Natural killer cell (primary cell): ENCODE results near the gene FRAS1. TPM values are rescaled to one million over a fixed set of nuclear protein-coding genes. Genes with fewer than 3 reads are reported as not detected.
"Not testable (repeated sequence)": the region's sequence is repeated elsewhere in the genome, so short reads cannot be mapped to it uniquely, and the experiment has no call there.

Experiments
- ATAC-seq, 3 donors: fragments of 150-1000 bp in 2 of 3; fragments of 200-7000 bp in 1 of 3; cut with Tn5 transposase; 1 replicate in 1 of 3; 2 replicates in 2 of 3; pipeline ENCODE4 v1.10.0; 2021; ENCODE audit warnings: mild to moderate bottlenecking in 2 of 3, moderate library complexity in 2 of 3
- DNase-seq, 2 donors: peaks; one replicate each; pipeline versions ENCODE4 v3.0.0 to v3.0.0-alpha.2; 2013 to 2021; ENCODE audit warnings: mixed read lengths in 1 of 2
- H3K27ac ChIP-seq: one replicate; pipeline ENCODE4 v1.5.1; 2013; ENCODE audit warnings: mild to moderate bottlenecking, low read length
- H3K27me3 ChIP-seq: one replicate; pipeline ENCODE4 v1.6.1; 2013; ENCODE audit warnings: low read length; ENCODE audit not compliant: control insufficient read depth, insufficient read depth
- H3K36me3 ChIP-seq: one replicate; pipeline ENCODE4 v1.6.1; 2013; ENCODE audit warnings: low read length; ENCODE audit not compliant: control insufficient read depth, insufficient read depth
- H3K4me1 ChIP-seq: one replicate; pipeline ENCODE4 v1.6.1; 2013; ENCODE audit warnings: low read length; ENCODE audit not compliant: control insufficient read depth, insufficient read depth
- H3K4me3 ChIP-seq: one replicate; pipeline ENCODE4 v1.5.1; 2013; ENCODE audit warnings: low read length
- H3K9me3 ChIP-seq: one replicate; pipeline ENCODE4 v1.6.1; 2013; ENCODE audit warnings: low read length; ENCODE audit not compliant: control insufficient read depth, insufficient read depth
- H3K27ac Mint-ChIP-seq, 2 donors: one replicate each; pipeline ENCODE4 v1.8.0; 2022; ENCODE audit warnings: mild to moderate bottlenecking in 2 of 2, mixed read lengths in 2 of 2, moderate library complexity in 1 of 2
- H3K27me3 Mint-ChIP-seq, 2 donors: one replicate each; pipeline ENCODE4 v1.8.0; 2022; ENCODE audit warnings: low read depth in 2 of 2, mixed read lengths in 2 of 2
- H3K36me3 Mint-ChIP-seq: one replicate; pipeline ENCODE4 v1.8.0; 2022; ENCODE audit warnings: mixed read lengths
- H3K4me1 Mint-ChIP-seq, 2 donors: one replicate each; pipeline ENCODE4 v1.8.0; 2022; ENCODE audit warnings: mixed read lengths in 2 of 2
- H3K4me3 Mint-ChIP-seq: one replicate; pipeline ENCODE4 v1.8.0; 2022; ENCODE audit warnings: mild to moderate bottlenecking, moderate library complexity, mixed read lengths
- H3K9me3 Mint-ChIP-seq, 2 donors: one replicate each; pipeline ENCODE4 v1.8.0; 2022; ENCODE audit warnings: mixed read lengths in 2 of 2
- CTCF ChIP-seq: fragments of 200-600 bp; IDR thresholded peaks from one replicate; pipeline ENCODE4 v1.8.0; 2022; ENCODE audit warnings: antibody characterized with exemption
- WGBS: methylation state at CpG from one replicate; pipeline ENCODE4 v1.1.7; 2013; ENCODE audit warnings: missing lambda C conversion rate; ENCODE audit not compliant: insufficient coverage; 5-methylcytosine and 5-hydroxymethylcytosine counted together
- intact Hi-C: fragments of 100-400 bp; cut with micrococcal nuclease; formaldehyde crosslinking; loops from one replicate; pipeline ENCODE4 v1.14.2; 2022
- total RNA-seq, 4 donors: library from RNA; stranded (reverse); fragments of 120-200 nt in 1 of 4; gene quantifications; one replicate each; pipeline versions ENCODE4 v1.2.3 to v1.2.4, GENCODE V29; 2013 to 2022

FRAS1 gene
- total RNA-seq, 3 donors from 2014 or later (not counting 1 experiment from before 2014, with no cell fraction given) = 0.15 to 0.31 TPM; not detected in 1

- no peak for DNase-seq
- no peak for ATAC-seq
- peaks cover 0 to 10% of the 10 kb centered on the region in 2 donors for H3K27me3 Mint-ChIP-seq
- H3K36me3 Mint-ChIP-seq = no peaks in the 10 kb centered on the region
- Histone ChIP-seq H3K4me3 (no peak overlapping the region), H3K9me3 (no peaks in the 10 kb centered on the region), H3K4me1 (no peaks in the 10 kb centered on the region), H3K27me3 (no peaks in the 10 kb centered on the region), H3K27ac (no peak overlapping the region), H3K36me3 (no peaks in the 10 kb centered on the region)
- H3K27ac Mint-ChIP-seq = no peak overlapping the region
- H3K4me3 Mint-ChIP-seq = no peak overlapping the region
- no peaks in the 10 kb centered on the region for H3K9me3 Mint-ChIP-seq
- no peak for TF ChIP-seq CTCF
- intact Hi-C loops = no loop called here
- no peaks in the 10 kb centered on the region for H3K4me1 Mint-ChIP-seq
- 68% methylated on average over 2 of the region's 2 CpGs for WGBS
These were observed 486.5 kb downstream of the FRAS1 start for GRCh38 chr4:78543424-78544125.

- no peaks in the 10 kb centered on the region for H3K4me1 Mint-ChIP-seq
- no peaks in the 10 kb centered on the region for H3K9me3 ChIP-seq
- no peak for TF ChIP-seq CTCF
- H3K4me3 Mint-ChIP-seq = no peak overlapping the region
- no peaks in the 10 kb centered on the region for H3K4me1 ChIP-seq
- WGBS = 67% methylated on average over 2 of the region's 2 CpGs
- H3K9me3 Mint-ChIP-seq = no peaks in the 10 kb centered on the region
- no peak overlapping the region for H3K27ac ChIP-seq
- intact Hi-C loops = no loop called here
- no peaks in the 10 kb centered on the region for H3K36me3 Mint-ChIP-seq
- ATAC-seq (no peak), DNase-seq (no peak)
- no peak overlapping the region for H3K27ac Mint-ChIP-seq
- H3K36me3 ChIP-seq = no peaks in the 10 kb centered on the region
- no peaks in the 10 kb centered on the region for H3K27me3 ChIP-seq
- H3K27me3 Mint-ChIP-seq = peaks cover 0 to 14% of the 10 kb centered on the region in 2 donors
- H3K4me3 ChIP-seq = no peak overlapping the region
These were observed 487.6 kb downstream of the FRAS1 start for GRCh38 chr4:78544678-78545077.

- H3K27me3 ChIP-seq = peaks cover 3% of the 10 kb centered on the region
- no peaks in the 10 kb centered on the region for H3K9me3 ChIP-seq
- DNase-seq = no peak
- WGBS = 95% methylated on average over 4 of the region's 5 CpGs
- intact Hi-C loops = no loop called here
- Mint-ChIP-seq H3K36me3 (no peaks in the 10 kb centered on the region), H3K4me3 (no peak overlapping the region), H3K9me3 (no peaks in the 10 kb centered on the region), H3K27me3 (peaks cover 6 to 21% of the 10 kb centered on the region in 2 donors), H3K4me1 (no peaks in the 10 kb centered on the region), H3K27ac (no peak overlapping the region)
- H3K4me3 ChIP-seq = no peak overlapping the region
- H3K36me3 ChIP-seq = no peaks in the 10 kb centered on the region
- H3K27ac ChIP-seq = no peak overlapping the region
- no peak for TF ChIP-seq CTCF
- no peak for ATAC-seq
- no peaks in the 10 kb centered on the region for H3K4me1 ChIP-seq
These were observed 488.4 kb downstream of the FRAS1 start for GRCh38 chr4:78545275-78546246.

GRCh38 chr4:78547899-78548298 is 490.8 kb downstream of the FRAS1 start:
- H3K36me3 ChIP-seq, H3K9me3 Mint-ChIP-seq, H3K36me3 Mint-ChIP-seq, ATAC-seq, DNase-seq, H3K4me3 Mint-ChIP-seq, H3K4me1 ChIP-seq, H3K27ac Mint-ChIP-seq, H3K9me3 ChIP-seq, H3K27ac ChIP-seq, H3K27me3 ChIP-seq, intact Hi-C loops, H3K4me1 Mint-ChIP-seq, H3K4me3 ChIP-seq: not testable (repeated sequence)
- 94% methylated on average over 24 of the region's 28 CpGs for WGBS
- H3K27me3 Mint-ChIP-seq = peaks cover 19 to 23% of the 10 kb centered on the region in 2 donors

GRCh38 chr4:78548889-78549288 is 491.8 kb downstream of the FRAS1 start:
- H3K9me3 ChIP-seq, H3K36me3 Mint-ChIP-seq, DNase-seq, H3K9me3 Mint-ChIP-seq, H3K4me3 ChIP-seq, H3K4me1 ChIP-seq, H3K27ac Mint-ChIP-seq, H3K36me3 ChIP-seq, H3K27ac ChIP-seq, H3K4me3 Mint-ChIP-seq, intact Hi-C loops, H3K4me1 Mint-ChIP-seq, ATAC-seq: not testable (repeated sequence)
- peaks cover 11% of the 10 kb centered on the region for H3K27me3 ChIP-seq
- H3K27me3 Mint-ChIP-seq = peaks cover 19 to 25% of the 10 kb centered on the region in 2 donors
- no CpG with 5 or more reads among the region's 4 CpGs for WGBS
